ENCODE results near the gene ZNF236. TPM values are rescaled to one million over a fixed set of nuclear protein-coding genes. Genes with fewer than 3 reads are reported as not detected.
A peak's percentile ranks its signal among the peaks of the same experiment; 100 is the strongest.

ZNF236 gene
- total and polyA plus RNA-seq, 7 donors, result 0.60 to 26.6 (median 18.9) TPM

DNA sequence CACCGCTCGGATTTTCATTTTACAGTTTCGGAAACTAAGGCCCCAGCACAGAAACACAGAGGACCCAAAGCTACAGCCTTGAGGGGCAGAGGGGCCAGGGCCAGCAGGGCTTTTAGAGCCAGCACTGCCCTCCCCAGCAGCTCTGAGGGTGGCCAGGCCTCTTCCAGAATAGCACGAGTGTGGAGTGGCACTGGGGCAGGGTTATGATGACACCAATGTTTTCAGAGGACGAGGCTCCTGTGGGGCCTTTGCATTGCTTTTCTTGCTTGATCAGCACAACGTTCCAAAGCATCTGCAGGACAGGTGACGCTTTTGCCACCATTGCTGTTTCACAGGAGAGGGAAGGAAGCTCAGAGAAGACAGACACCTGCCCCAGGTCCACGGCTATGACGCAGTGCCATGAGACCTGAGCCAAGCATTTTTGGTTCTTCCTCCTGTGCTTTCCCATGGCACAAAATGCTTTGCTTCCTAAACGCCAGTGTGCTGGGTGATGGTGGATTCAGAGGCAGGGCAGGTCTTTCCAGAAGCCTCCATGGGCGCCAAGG lies 183.4 kb downstream of the ZNF236 start:
- H3K27ac ChIP-seq, result peak overlapping the region in 2 of 4 donors; percentile 27 to 43
- no peaks in the 10 kb centered on the region for H3K36me3 ChIP-seq
- no peak for DNase-seq
- H3K9me3 ChIP-seq, result no peaks in the 10 kb centered on the region
- H3K4me1 ChIP-seq, result peaks cover 0 to 4% (median 1%) of the 10 kb centered on the region in 4 donors
- 88 to 91% methylated on average over 11 of the region's 11 CpGs for WGBS, 2 donors
- intact Hi-C loops (cut with DNase I), result no loop called here
- no peaks in the 10 kb centered on the region for H3K27me3 ChIP-seq
- no peak for TF ChIP-seq POLR2AphosphoS5 (IDR thresholded peaks at IDR 0.05)
- no peak for TF ChIP-seq POLR2A (IDR thresholded peaks at IDR 0.05)
- TF ChIP-seq, protein P1, sequence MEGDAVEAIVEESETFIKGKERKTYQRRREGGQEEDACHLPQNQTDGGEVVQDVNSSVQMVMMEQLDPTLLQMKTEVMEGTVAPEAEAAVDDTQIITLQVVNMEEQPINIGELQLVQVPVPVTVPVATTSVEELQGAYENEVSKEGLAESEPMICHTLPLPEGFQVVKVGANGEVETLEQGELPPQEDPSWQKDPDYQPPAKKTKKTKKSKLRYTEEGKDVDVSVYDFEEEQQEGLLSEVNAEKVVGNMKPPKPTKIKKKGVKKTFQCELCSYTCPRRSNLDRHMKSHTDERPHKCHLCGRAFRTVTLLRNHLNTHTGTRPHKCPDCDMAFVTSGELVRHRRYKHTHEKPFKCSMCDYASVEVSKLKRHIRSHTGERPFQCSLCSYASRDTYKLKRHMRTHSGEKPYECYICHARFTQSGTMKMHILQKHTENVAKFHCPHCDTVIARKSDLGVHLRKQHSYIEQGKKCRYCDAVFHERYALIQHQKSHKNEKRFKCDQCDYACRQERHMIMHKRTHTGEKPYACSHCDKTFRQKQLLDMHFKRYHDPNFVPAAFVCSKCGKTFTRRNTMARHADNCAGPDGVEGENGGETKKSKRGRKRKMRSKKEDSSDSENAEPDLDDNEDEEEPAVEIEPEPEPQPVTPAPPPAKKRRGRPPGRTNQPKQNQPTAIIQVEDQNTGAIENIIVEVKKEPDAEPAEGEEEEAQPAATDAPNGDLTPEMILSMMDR (IDR thresholded peaks at IDR 0.05), result no peak
- no peak for TF ChIP-seq EP300 (IDR thresholded peaks at IDR 0.05)
- H3K4me3 ChIP-seq, result no peak overlapping the region

DNA sequence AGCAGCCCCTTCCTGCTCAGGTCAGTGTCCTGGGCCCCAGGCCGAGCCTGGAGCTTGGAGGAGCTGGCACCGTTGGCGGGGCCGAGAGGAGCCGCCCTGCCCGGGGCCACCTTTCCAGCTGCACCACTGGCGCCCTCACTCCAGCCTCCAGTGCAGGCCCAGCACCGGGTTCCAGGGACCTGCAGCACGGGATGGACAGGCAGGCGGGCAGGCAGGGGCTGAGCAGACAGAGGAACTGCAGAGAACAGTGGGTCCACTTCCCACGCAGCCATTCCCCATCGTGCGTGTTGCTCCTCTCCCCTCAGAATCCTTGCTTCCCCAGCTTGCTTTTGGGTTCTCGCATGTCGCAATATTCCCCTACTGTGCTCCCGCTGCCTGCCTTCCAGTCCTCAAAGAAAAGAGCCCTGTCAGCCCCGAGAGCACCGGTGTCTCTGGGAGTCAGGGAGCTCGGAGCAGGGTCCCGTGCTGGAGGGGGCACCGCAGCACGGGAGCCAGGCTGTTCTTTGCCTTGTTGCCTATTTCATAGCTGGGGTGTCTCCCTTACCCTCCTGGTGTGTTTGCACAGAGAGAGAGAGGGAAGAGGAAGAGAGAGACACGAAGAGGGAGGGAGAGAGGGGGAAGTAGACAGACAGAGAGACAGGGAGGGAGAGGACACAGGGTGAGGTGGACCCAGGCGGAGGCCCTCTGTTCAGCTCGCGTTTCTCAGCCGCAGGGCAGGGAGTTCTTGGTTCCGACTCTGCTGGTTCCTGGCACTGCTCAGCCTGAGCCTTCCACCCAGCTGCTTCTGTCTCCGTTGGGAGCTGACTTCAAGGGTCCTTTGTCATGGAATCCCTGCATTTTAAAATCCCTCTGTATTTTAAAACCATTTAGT lies 184.2 kb downstream of the ZNF236 start:
- Histone ChIP-seq H3K9me3 (no peaks in the 10 kb centered on the region), H3K27ac (peak overlapping the region in 3 of 4 donors; percentile 19 to 43 (median 27)), H3K4me3 (no peak overlapping the region), H3K27me3 (no peaks in the 10 kb centered on the region), H3K36me3 (no peaks in the 10 kb centered on the region), H3K4me1 (no peaks in the 10 kb centered on the region)
- DNase-seq, result no peak
- TF ChIP-seq POLR2AphosphoS5 (IDR thresholded peaks at IDR 0.05) (no peak), EP300 (IDR thresholded peaks at IDR 0.05) (no peak), POLR2A (IDR thresholded peaks at IDR 0.05) (no peak)
- TF ChIP-seq, protein P1 (IDR thresholded peaks at IDR 0.05), result no peak
- WGBS, 2 donors, result 87% methylated on average over 29 of the region's 29 CpGs
- intact Hi-C loops (cut with DNase I), result no loop called here

DNA sequence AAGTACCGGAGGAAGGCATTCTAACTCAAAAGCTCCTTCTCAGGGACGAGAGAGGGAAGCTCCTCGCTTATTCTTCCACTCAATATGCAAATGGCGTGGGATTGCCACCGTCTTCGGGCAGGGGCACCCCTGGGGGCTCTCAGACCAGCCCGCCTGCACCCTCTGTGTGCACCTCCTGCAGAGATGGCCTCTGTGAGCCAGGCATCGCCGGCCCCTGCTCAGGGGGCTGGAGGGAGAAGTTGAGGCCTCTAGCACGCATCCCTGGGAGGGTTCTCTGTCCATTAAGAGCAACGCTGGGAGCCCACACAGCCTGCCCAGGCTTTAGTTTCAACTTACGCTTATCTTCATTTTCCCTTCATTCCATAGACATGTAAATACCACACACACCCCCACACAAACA lies 184.9 kb downstream of the ZNF236 start:
- Histone ChIP-seq H3K9me3 (no peaks in the 10 kb centered on the region), H3K4me1 (no peaks in the 10 kb centered on the region), H3K4me3 (no peak overlapping the region), H3K36me3 (no peaks in the 10 kb centered on the region), H3K27ac (peak overlapping the region in 1 of 4 donors; percentile 43), H3K27me3 (no peaks in the 10 kb centered on the region)
- intact Hi-C loops (cut with DNase I), result no loop called here
- 84 to 90% methylated on average over 12 of the region's 12 CpGs for WGBS, 2 donors
- DNase-seq, result no peak
- TF ChIP-seq POLR2AphosphoS5 (IDR thresholded peaks at IDR 0.05) (no peak), POLR2A (IDR thresholded peaks at IDR 0.05) (no peak), EP300 (IDR thresholded peaks at IDR 0.05) (no peak)
- TF ChIP-seq, protein P1 (IDR thresholded peaks at IDR 0.05), result no peak

DNA sequence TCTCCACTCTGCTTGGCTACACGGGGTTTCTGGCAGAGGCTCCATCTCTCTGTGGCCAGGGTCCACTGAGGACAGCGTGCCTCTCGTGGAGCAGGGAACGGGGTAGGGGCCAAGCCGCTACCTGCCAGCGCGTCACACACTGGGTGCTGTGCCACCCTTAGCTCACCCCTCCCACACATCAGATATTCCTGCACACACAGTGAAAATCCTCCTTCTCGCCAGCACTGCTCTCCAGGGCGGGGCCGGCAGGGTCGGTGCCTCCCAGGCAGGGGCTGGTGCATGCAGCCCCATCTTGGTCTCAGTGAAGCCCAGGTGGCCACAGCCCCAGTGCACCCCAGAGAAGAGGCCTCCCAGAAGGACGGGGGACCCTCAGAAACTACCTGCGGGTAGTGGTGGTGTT lies 185.6 kb downstream of the ZNF236 start:
- no peak for DNase-seq
- no peak overlapping the region for H3K4me3 ChIP-seq
- no peak for TF ChIP-seq EP300 (IDR thresholded peaks at IDR 0.05)
- no peak for TF ChIP-seq POLR2A (IDR thresholded peaks at IDR 0.05)
- TF ChIP-seq, protein P1 (IDR thresholded peaks at IDR 0.05), result no peak
- TF ChIP-seq POLR2AphosphoS5 (IDR thresholded peaks at IDR 0.05), result no peak
- H3K36me3 ChIP-seq, result no peaks in the 10 kb centered on the region
- WGBS, 2 donors, result 95 to 96% methylated on average over 13 of the region's 13 CpGs
- intact Hi-C loops (cut with DNase I), result no loop called here
- no peaks in the 10 kb centered on the region for H3K9me3 ChIP-seq
- H3K4me1 ChIP-seq, result peaks cover 0 to 5% (median 0%) of the 10 kb centered on the region in 4 donors
- no peak overlapping the region for H3K27ac ChIP-seq
- no peaks in the 10 kb centered on the region for H3K27me3 ChIP-seq

Data from sigmoid colon (tissue), 7 donors.